ENCODE results near the gene SHROOM3.
"Not testable (repeated sequence)": the region's sequence is repeated elsewhere in the genome, so short reads cannot be mapped to it uniquely, and the experiment has no call there.

The SHROOM3 gene

GRCh38 chr4:76716658-76717057, 281.6 kb downstream of the SHROOM3 start:
- no peak overlapping the region for H3K27ac ChIP-seq (ENCODE audit: low read depth, low read length)
- no peak overlapping the region for H3K9ac ChIP-seq (ENCODE audit: low read length)
- no peaks in the 10 kb centered on the region for H3K27me3 ChIP-seq (ENCODE audit: control insufficient read depth, insufficient read depth, low read length)
- H3K9me3 ChIP-seq (ENCODE audit: control insufficient read depth, insufficient read depth, low read depth, low read length): no peaks in the 10 kb centered on the region
- H3K4me3 ChIP-seq (ENCODE audit: low read depth, low read length): no peak overlapping the region
- H3K36me3 ChIP-seq (ENCODE audit: control insufficient read depth, insufficient read depth, low read length): peaks cover 12% of the 10 kb centered on the region; the same call in 1 of the 2 replicates
- peaks cover 13% of the 10 kb centered on the region for H3K4me1 ChIP-seq (ENCODE audit: control insufficient read depth, insufficient read depth, low read length)

GRCh38 chr4:76717431-76717830, 282.4 kb downstream of the SHROOM3 start:
- Histone ChIP-seq H3K36me3 (ENCODE audit: control insufficient read depth, insufficient read depth, low read length) (peaks cover 5% of the 10 kb centered on the region; the same call in 1 of the 2 replicates), H3K27me3 (ENCODE audit: control insufficient read depth, insufficient read depth, low read length) (no peaks in the 10 kb centered on the region), H3K4me1 (ENCODE audit: control insufficient read depth, insufficient read depth, low read length) (peaks cover 13% of the 10 kb centered on the region), H3K4me3 (ENCODE audit: low read depth, low read length) (no peak overlapping the region), H3K9ac (ENCODE audit: low read length) (no peak overlapping the region), H3K27ac (ENCODE audit: low read depth, low read length) (no peak overlapping the region), H3K9me3 (ENCODE audit: control insufficient read depth, insufficient read depth, low read depth, low read length) (no peaks in the 10 kb centered on the region)

GRCh38 chr4:76718021-76718420, 283.0 kb downstream of the SHROOM3 start:
- Histone ChIP-seq H3K4me1 (ENCODE audit: control insufficient read depth, insufficient read depth, low read length) (peaks cover 13% of the 10 kb centered on the region), H3K27me3 (ENCODE audit: control insufficient read depth, insufficient read depth, low read length) (no peaks in the 10 kb centered on the region), H3K9me3 (ENCODE audit: control insufficient read depth, insufficient read depth, low read depth, low read length) (no peaks in the 10 kb centered on the region), H3K9ac (ENCODE audit: low read length) (no peak overlapping the region), H3K4me3 (ENCODE audit: low read depth, low read length) (no peak overlapping the region), H3K27ac (ENCODE audit: low read depth, low read length) (no peak overlapping the region), H3K36me3 (ENCODE audit: control insufficient read depth, insufficient read depth, low read length) (no peaks in the 10 kb centered on the region; the same call in 1 of the 2 replicates)

GRCh38 chr4:76718831-76719230, 283.8 kb downstream of the SHROOM3 start:
- H3K9me3 ChIP-seq (ENCODE audit: control insufficient read depth, insufficient read depth, low read depth, low read length): no peaks in the 10 kb centered on the region
- no peak overlapping the region for H3K27ac ChIP-seq (ENCODE audit: low read depth, low read length)
- no peak overlapping the region for H3K9ac ChIP-seq (ENCODE audit: low read length)
- no peaks in the 10 kb centered on the region for H3K27me3 ChIP-seq (ENCODE audit: control insufficient read depth, insufficient read depth, low read length)
- H3K36me3 ChIP-seq (ENCODE audit: control insufficient read depth, insufficient read depth, low read length): no peaks in the 10 kb centered on the region
- peaks cover 20% of the 10 kb centered on the region for H3K4me1 ChIP-seq (ENCODE audit: control insufficient read depth, insufficient read depth, low read length)
- no peak overlapping the region for H3K4me3 ChIP-seq (ENCODE audit: low read depth, low read length)

GRCh38 chr4:76720121-76720520, 285.1 kb downstream of the SHROOM3 start:
- Histone ChIP-seq H3K27me3 (ENCODE audit: control insufficient read depth, insufficient read depth, low read length) (no peaks in the 10 kb centered on the region), H3K9ac (ENCODE audit: low read length) (no peak overlapping the region), H3K4me3 (ENCODE audit: low read depth, low read length) (no peak overlapping the region), H3K27ac (ENCODE audit: low read depth, low read length) (no peak overlapping the region), H3K9me3 (ENCODE audit: control insufficient read depth, insufficient read depth, low read depth, low read length) (no peaks in the 10 kb centered on the region), H3K4me1 (ENCODE audit: control insufficient read depth, insufficient read depth, low read length) (peaks cover 33% of the 10 kb centered on the region), H3K36me3 (ENCODE audit: control insufficient read depth, insufficient read depth, low read length) (no peaks in the 10 kb centered on the region)

- H3K4me1 ChIP-seq (ENCODE audit: control insufficient read depth, insufficient read depth, low read length): peaks cover 35% of the 10 kb centered on the region
These were observed 287.1 kb downstream of the SHROOM3 start for GRCh38 chr4:76722146-76722545.

GRCh38 chr4:76722838-76723237, 287.8 kb downstream of the SHROOM3 start:
- Histone ChIP-seq H3K9me3 (ENCODE audit: control insufficient read depth, insufficient read depth, low read depth, low read length) (no peaks in the 10 kb centered on the region), H3K4me1 (ENCODE audit: control insufficient read depth, insufficient read depth, low read length) (peaks cover 35% of the 10 kb centered on the region), H3K36me3 (ENCODE audit: control insufficient read depth, insufficient read depth, low read length) (no peaks in the 10 kb centered on the region), H3K27ac (ENCODE audit: low read depth, low read length) (no peak overlapping the region), H3K9ac (ENCODE audit: low read length) (no peak overlapping the region), H3K4me3 (ENCODE audit: low read depth, low read length) (no peak overlapping the region), H3K27me3 (ENCODE audit: control insufficient read depth, insufficient read depth, low read length) (no peaks in the 10 kb centered on the region)

More at GRCh38 chr4:76722146-76722545, 287.1 kb downstream of the SHROOM3 start:
- H3K27me3 ChIP-seq (ENCODE audit: control insufficient read depth, insufficient read depth, low read length); H3K27ac ChIP-seq (ENCODE audit: low read depth, low read length); H3K36me3 ChIP-seq (ENCODE audit: control insufficient read depth, insufficient read depth, low read length); H3K4me3 ChIP-seq (ENCODE audit: low read depth, low read length); H3K9ac ChIP-seq (ENCODE audit: low read length); H3K9me3 ChIP-seq (ENCODE audit: control insufficient read depth, insufficient read depth, low read depth, low read length): not testable (repeated sequence)

GRCh38 chr4:76723373-76723772, 288.3 kb downstream of the SHROOM3 start:
- Histone ChIP-seq H3K27me3 (ENCODE audit: control insufficient read depth, insufficient read depth, low read length) (no peaks in the 10 kb centered on the region), H3K36me3 (ENCODE audit: control insufficient read depth, insufficient read depth, low read length) (no peaks in the 10 kb centered on the region), H3K4me1 (ENCODE audit: control insufficient read depth, insufficient read depth, low read length) (peaks cover 35% of the 10 kb centered on the region), H3K9ac (ENCODE audit: low read length) (no peak overlapping the region), H3K4me3 (ENCODE audit: low read depth, low read length) (no peak overlapping the region), H3K9me3 (ENCODE audit: control insufficient read depth, insufficient read depth, low read depth, low read length) (no peaks in the 10 kb centered on the region), H3K27ac (ENCODE audit: low read depth, low read length) (0 out of 2 replicates have a peak overlapping the region, but pooled peaks have one; percentile 41)

GRCh38 chr4:76723924-76724323, 288.9 kb downstream of the SHROOM3 start:
- H3K9ac ChIP-seq (ENCODE audit: low read length): no peak overlapping the region
- no peaks in the 10 kb centered on the region for H3K36me3 ChIP-seq (ENCODE audit: control insufficient read depth, insufficient read depth, low read length)
- no peaks in the 10 kb centered on the region for H3K9me3 ChIP-seq (ENCODE audit: control insufficient read depth, insufficient read depth, low read depth, low read length)
- no peak overlapping the region for H3K4me3 ChIP-seq (ENCODE audit: low read depth, low read length)
- peaks cover 31% of the 10 kb centered on the region for H3K4me1 ChIP-seq (ENCODE audit: control insufficient read depth, insufficient read depth, low read length)
- H3K27ac ChIP-seq (ENCODE audit: low read depth, low read length): 0 out of 2 replicates have a peak overlapping the region, but pooled peaks have one; percentile 41
- no peaks in the 10 kb centered on the region for H3K27me3 ChIP-seq (ENCODE audit: control insufficient read depth, insufficient read depth, low read length)

- Histone ChIP-seq H3K4me3 (ENCODE audit: low read depth, low read length) (no peak overlapping the region), H3K36me3 (ENCODE audit: control insufficient read depth, insufficient read depth, low read length) (no peaks in the 10 kb centered on the region), H3K4me1 (ENCODE audit: control insufficient read depth, insufficient read depth, low read length) (peaks cover 42% of the 10 kb centered on the region), H3K9ac (ENCODE audit: low read length) (no peak overlapping the region), H3K9me3 (ENCODE audit: control insufficient read depth, insufficient read depth, low read depth, low read length) (no peaks in the 10 kb centered on the region), H3K27ac (ENCODE audit: low read depth, low read length) (no peak overlapping the region), H3K27me3 (ENCODE audit: control insufficient read depth, insufficient read depth, low read length) (no peaks in the 10 kb centered on the region)
These were observed 290.0 kb downstream of the SHROOM3 start for GRCh38 chr4:76725039-76725438.

GRCh38 chr4:76726176-76726575, 291.1 kb downstream of the SHROOM3 start:
- no peaks in the 10 kb centered on the region for H3K27me3 ChIP-seq (ENCODE audit: control insufficient read depth, insufficient read depth, low read length)
- no peak overlapping the region for H3K27ac ChIP-seq (ENCODE audit: low read depth, low read length)
- H3K9me3 ChIP-seq (ENCODE audit: control insufficient read depth, insufficient read depth, low read depth, low read length): no peaks in the 10 kb centered on the region
- H3K9ac ChIP-seq (ENCODE audit: low read length): no peak overlapping the region
- H3K36me3 ChIP-seq (ENCODE audit: control insufficient read depth, insufficient read depth, low read length): no peaks in the 10 kb centered on the region
- H3K4me3 ChIP-seq (ENCODE audit: low read depth, low read length): no peak overlapping the region
- H3K4me1 ChIP-seq (ENCODE audit: control insufficient read depth, insufficient read depth, low read length): peaks cover 49% of the 10 kb centered on the region

- Histone ChIP-seq H3K4me3 (ENCODE audit: low read depth, low read length) (no peak overlapping the region), H3K27ac (ENCODE audit: low read depth, low read length) (no peak overlapping the region), H3K36me3 (ENCODE audit: control insufficient read depth, insufficient read depth, low read length) (no peaks in the 10 kb centered on the region), H3K4me1 (ENCODE audit: control insufficient read depth, insufficient read depth, low read length) (peaks cover 49% of the 10 kb centered on the region), H3K27me3 (ENCODE audit: control insufficient read depth, insufficient read depth, low read length) (no peaks in the 10 kb centered on the region), H3K9me3 (ENCODE audit: control insufficient read depth, insufficient read depth, low read depth, low read length) (no peaks in the 10 kb centered on the region), H3K9ac (ENCODE audit: low read length) (no peak overlapping the region)
These were observed 291.6 kb downstream of the SHROOM3 start for GRCh38 chr4:76726631-76727030.

Measured in HUES6 (cell line).